Non-pigmented ciliary epithelial cell (primary cell): Measurements from ENCODE around the gene RILPL2.
"Not testable (repeated sequence)": the region's sequence is repeated elsewhere in the genome, so short reads cannot be mapped to it uniquely, and the experiment has no call there.

Source experiments
- DNase-seq: peaks from one replicate; pipeline ENCODE4 v3.0.0-alpha.2; 2010; ENCODE audit warnings: low read depth

RILPL2 gene

GRCh38 chr12:123401753-123402683 is 34.5 kb downstream of the RILPL2 start:
- no peak for DNase-seq

DNA sequence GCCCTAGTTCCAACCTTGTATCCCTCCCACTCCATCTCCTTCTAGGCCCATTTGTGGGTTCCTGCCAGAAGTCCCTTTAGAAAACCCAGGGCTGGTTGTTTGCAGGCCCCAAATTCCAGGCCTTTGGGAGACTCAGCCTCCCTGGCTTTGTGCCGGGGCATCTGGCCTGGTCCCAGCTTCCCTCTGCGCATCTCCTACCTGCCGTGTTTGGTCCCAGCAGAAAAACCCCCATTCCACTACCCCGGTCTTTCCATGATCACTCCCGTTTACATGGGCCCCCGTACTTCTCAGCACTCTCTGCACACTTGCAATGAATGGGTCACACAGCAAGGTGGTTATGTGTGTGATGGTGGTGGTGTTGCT is 37.2 kb downstream of the RILPL2 start:
- DNase-seq, result no peak

GRCh38 chr12:123398550-123399254 is 37.8 kb downstream of the RILPL2 start:
- DNase-seq, result peak; percentile 47

- DNase-seq, result no peak
Observed at GRCh38 chr12:123398177-123398549, 38.3 kb downstream of the RILPL2 start.

DNA sequence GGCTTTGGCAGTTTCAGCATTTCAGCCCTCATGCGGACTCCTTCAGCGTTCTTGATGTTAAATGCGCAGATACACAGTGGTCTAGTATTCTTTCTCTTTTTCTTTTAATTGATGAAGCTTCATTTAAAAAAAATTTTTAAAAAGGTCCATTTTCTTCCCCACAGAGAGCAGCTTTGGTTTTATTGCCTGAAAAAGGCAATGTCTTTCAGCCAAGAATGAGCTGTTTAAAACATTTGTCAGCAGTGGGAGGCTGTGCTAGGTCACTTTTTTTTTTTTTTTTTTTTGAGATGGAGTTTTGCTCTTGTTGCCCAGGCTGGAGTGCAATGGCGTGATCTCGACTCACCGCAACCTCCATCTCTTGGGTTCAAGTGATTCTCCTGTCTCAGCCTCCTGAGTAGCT is 39.1 kb downstream of the RILPL2 start:
- DNase-seq, result no peak

DNA sequence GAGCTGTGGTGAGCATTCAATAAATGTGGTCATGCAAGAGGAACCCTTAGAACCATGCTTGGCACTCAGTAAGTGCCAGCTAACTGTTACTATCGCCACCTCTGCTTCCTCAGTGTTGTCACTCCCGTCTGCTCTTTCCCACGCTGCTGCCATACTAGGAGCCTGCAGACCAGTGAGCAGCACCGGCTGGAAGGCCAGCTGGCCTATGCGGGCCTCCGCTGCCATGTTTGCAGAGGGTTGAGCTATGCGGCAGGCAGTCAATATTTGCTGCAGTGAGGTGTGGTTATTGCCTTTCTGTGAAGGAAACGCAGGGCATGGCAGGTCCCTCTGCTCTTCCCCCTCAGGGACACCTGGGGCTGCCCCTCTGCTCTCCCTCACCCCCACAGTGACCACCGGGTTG is 39.5 kb downstream of the RILPL2 start:
- DNase-seq, result no peak

GRCh38 chr12:123396543-123396942 is 39.9 kb downstream of the RILPL2 start:
- no peak for DNase-seq

GRCh38 chr12:123395236-123395635 is 41.2 kb downstream of the RILPL2 start:
- no peak for DNase-seq

GRCh38 chr12:123393747-123394146 is 42.7 kb downstream of the RILPL2 start:
- no peak for DNase-seq

GRCh38 chr12:123391546-123392343 is 44.7 kb downstream of the RILPL2 start:
- no peak for DNase-seq

GRCh38 chr12:123390498-123391426 is 45.7 kb downstream of the RILPL2 start:
- DNase-seq, result no peak

DNA sequence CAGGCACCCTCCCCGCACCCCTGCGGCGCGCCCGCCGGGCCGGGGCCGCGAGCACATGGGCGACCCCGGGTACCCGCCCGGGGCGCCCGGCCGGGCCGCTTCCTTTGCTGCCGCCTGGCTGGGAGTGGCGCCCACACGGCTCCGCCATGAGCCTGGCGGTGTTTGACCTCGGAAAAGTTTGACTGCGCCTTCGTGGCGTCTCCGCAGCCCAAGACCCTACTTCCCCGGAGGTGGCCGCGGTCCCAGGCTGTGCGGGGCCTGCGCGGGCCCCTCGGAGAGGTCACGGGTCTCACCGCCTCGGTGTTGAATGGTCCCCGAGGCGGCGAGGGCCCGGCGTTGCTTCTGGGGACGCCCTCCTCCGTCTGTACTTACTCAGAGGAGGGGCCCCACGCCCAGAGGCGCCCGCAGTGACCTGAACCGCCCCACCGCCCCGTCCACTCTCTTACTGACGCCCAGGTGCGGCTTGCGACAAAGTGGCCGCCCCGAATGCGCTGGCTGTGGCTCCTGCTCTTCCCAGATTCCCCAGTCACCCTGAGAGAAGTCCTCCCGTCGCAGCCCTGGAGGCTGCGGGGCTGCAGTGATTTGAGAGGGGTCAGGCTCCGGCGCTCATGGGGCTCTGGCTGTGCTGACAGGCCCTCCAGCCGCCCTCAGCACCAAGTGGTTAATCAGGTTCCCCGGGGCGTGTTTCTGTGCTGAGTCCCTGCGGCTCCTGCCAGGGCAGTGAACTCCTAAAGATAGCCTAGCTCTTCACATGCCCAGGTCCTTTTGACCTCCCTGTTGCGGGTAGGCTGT is 46.7 kb downstream of the RILPL2 start:
- no peak for DNase-seq

- DNase-seq, result no peak
Observed at GRCh38 chr12:123388951-123389559, 47.4 kb downstream of the RILPL2 start.

GRCh38 chr12:123388177-123388950 is 48.1 kb downstream of the RILPL2 start:
- DNase-seq, result no peak

DNA sequence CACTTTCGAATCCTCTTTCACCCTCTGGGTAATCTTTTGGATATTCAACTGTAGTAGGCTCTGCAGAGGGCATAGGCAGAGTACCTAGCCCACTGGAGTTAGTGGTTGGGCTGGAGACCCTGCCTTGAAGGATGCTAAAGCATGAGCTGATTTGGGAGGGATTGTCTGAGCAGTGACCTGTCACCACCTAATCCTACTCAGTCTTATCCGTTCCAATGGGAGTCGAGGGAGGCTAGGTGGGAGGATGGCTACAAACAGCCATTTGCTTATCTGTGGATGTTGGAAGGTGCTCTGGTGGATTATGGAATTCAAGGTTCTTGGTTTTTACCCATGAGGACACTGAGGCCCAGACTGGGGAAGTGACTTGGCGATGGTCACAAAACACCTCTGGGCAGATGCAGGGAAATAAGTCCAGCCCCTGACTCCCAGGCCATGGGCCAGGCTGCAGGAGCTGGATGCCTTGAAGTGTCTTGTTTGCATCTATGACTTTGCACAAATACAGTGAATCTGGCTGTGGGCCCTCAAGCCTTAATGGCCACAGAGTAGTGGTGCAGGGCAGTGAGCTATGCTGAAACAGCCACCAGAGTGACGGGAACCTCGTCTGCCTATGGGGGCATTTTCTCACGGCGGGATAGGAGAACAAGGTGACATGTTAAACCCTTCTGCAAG is 48.8 kb downstream of the RILPL2 start:
- no peak for DNase-seq

DNA sequence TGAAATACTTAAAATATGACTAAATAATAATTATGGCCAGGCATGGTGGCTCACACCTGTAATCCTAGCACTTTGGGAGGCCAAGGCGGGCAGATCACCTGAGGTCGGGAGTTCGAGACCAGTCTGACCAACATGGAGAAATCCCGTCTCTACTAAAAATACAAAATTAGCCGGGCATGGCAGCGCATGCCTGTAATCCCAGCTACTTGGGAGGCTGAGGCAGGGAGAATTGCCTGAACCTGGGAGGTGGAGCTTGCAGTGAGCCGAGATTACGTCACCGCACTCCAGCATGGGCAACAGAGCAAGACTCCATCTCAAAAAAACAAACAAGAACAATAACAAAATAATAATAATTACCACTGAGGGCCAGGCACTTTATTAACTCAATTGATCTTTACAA is 50.9 kb downstream of the RILPL2 start:
- DNase-seq, result not testable (repeated sequence)

DNA sequence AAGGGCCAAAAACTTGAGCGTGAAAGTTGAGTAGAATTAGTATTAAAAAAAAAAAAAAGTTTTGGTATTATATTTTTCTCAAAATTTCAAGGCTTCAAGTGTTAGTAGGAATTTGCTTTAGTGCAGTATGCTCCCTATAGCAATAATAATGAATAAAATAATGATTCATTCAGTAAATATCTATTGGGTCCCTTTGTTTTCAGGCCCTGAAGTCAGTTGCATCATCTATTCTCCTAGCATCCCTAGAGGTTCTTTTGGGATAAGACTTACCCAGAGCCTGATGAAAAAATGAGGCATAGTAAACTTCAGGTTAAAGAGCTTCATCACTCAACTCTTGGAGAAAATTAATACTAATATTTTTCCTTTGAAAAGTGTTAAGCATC is 51.5 kb downstream of the RILPL2 start:
- no peak for DNase-seq

DNA sequence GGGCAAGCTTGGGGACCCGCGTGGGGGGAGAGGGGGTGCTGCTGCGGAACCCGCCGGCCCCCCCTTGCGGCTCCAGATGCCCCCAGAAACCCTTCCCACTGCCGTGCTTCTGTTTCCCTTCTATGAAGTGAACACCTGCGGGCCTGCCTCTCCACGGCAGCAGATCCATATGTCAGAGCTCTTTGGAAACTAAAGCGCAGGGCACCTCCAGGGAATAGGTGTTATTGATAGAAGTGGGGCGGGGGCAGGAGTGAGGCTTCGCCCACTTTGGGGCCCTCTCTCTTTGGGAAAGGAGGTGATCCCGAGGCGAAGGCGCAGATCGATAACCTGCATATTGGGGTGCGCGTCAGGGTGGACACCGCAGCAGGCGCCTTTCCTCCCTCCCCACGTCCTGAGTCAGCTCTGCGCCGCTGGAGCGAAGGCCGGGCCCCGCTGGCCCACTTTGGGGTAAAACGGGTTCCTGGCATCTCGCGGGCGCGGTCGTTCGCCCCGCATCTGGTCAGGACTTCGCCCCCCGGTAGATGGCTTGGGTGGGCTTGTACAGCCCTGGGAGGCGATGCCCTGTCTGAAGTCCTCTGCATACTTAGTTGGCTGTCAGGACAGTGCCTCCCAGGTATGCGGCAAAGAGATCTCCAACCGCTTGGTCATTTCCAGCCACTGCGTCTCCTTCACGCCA is 52.0 kb downstream of the RILPL2 start:
- no peak for DNase-seq
